Fibroblast of skin of left quadriceps (primary cell): ENCODE results near the gene SBSN.

ENCODE experiments used
- DNase-seq, 2 experiments: peaks; one replicate each; pipeline ENCODE4 v3.0.0-alpha.2; 2013; ENCODE audit warnings: low read depth in 2 of 2

Gene SBSN

GRCh38 chr19:35528218-35529038 is at the start of gene SBSN:
TSS of gene SBSN (minus strand) at chr19:35528311. CDS start at chr19:35528281, 30 bp downstream.
- DNase-seq: no peak

- DNase-seq: no peak
These were observed 43.4 kb upstream of the SBSN start for GRCh38 chr19:35571406-35571965.

- DNase-seq: no peak
These were observed 41.2 kb upstream of the SBSN start for GRCh38 chr19:35569281-35569781.

- no peak for DNase-seq
These were observed 38.6 kb upstream of the SBSN start for GRCh38 chr19:35566738-35567137.

- DNase-seq: no peak
These were observed 37.1 kb upstream of the SBSN start for GRCh38 chr19:35565016-35565856.

- no peak for DNase-seq
These were observed 35.2 kb upstream of the SBSN start, which contains the start of gene ATP4A for GRCh38 chr19:35563207-35563829. TSS of gene ATP4A (minus strand) at chr19:35563658. CDS start at chr19:35563629, 29 bp downstream.

GRCh38 chr19:35562776-35563175 is 34.7 kb upstream of the SBSN start:
- no peak for DNase-seq

GRCh38 chr19:35562336-35562735 is 34.2 kb upstream of the SBSN start:
- no peak for DNase-seq

GRCh38 chr19:35561436-35561835 is 33.3 kb upstream of the SBSN start:
- DNase-seq: no peak

GRCh38 chr19:35560677-35561076 is 32.6 kb upstream of the SBSN start:
- DNase-seq: no peak

GRCh38 chr19:35560271-35560670 is 32.2 kb upstream of the SBSN start:
- no peak for DNase-seq

GRCh38 chr19:35559781-35560180 is 31.7 kb upstream of the SBSN start:
- DNase-seq: no peak

- no peak for DNase-seq
These were observed 31.2 kb upstream of the SBSN start for GRCh38 chr19:35559281-35559659.

GRCh38 chr19:35558400-35559280 is 30.5 kb upstream of the SBSN start:
- DNase-seq: no peak

GRCh38 chr19:35557539-35558399 is 29.7 kb upstream of the SBSN start:
- DNase-seq: peak in 1 of 2 experiments; percentile 16

GRCh38 chr19:35556846-35557538 is 28.9 kb upstream of the SBSN start:
- no peak for DNase-seq

- no peak for DNase-seq
These were observed 28.0 kb upstream of the SBSN start for GRCh38 chr19:35556025-35556590.

- DNase-seq: no peak
These were observed 27.3 kb upstream of the SBSN start for GRCh38 chr19:35555301-35556005.
